Fibroblast of skin of abdomen (primary cell): ENCODE results near the gene CLC. TPM values are rescaled to one million over a fixed set of nuclear protein-coding genes. Genes with fewer than 3 reads are reported as not detected.
"Not testable (repeated sequence)": the region's sequence is repeated elsewhere in the genome, so short reads cannot be mapped to it uniquely, and the experiment has no call there.

Experiments
- DNase-seq: peaks from one replicate; pipeline ENCODE4 v3.0.0-alpha.2; 2013
- polyA plus RNA-seq, 2 experiments: library from polyadenylated mRNA; unstranded; fragments of 120-200 nt; gene quantifications; one replicate each; pipeline ENCODE4 v1.2.1, GENCODE V29; 2013; ENCODE audit not compliant: insufficient read length in 2 of 2

The CLC gene
- polyA plus RNA-seq (2013, experiment 1 of 2; ENCODE audit: insufficient read length) = not detected
- polyA plus RNA-seq (2013, experiment 2 of 2; ENCODE audit: insufficient read length) = not detected

DNA sequence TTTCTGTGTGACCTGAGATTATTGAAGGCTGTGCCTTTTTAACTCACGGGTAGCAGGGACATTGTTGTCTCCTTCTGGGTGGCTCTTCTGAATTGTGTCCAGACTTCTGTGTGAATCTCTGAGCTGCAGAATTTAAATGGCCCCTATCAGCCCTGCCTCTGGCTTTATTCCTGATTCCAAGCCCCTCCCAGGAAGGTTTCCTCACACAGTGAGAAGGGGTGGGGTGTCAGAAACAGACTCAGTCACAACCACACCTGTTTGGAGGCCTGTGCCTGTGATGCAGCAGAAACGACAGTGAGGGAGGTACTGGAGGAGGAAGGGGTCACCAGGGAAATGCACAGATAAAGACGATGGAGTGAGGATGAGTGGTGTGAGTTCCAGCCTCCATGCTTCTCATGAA is at the start of gene CLC:
CLC (minus strand) TSS at position 139 of the 400 bp plus-strand sequence; CDS start at position 62, 77 bp downstream.
- DNase-seq = no peak

DNA sequence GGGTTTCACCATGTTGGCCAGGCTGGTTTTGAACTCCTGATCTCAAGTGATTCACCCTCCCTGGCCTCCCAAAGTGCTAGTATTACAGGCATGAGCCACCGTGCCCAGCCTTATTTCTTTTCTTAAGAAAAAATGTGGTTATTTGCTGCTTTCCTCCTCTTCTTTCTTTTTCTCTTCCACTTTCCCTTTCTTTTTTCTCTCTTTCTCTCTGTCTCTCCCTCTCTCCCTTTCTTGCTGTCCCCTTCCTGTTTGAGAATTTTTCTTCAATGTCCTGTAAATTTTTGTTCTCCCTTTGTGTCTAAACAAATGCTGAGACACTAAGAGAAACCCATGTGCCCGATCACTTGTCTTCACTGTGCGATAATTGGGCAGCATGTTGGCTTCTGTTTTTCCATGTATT is 43.1 kb upstream of the CLC start:
- no peak for DNase-seq

DNA sequence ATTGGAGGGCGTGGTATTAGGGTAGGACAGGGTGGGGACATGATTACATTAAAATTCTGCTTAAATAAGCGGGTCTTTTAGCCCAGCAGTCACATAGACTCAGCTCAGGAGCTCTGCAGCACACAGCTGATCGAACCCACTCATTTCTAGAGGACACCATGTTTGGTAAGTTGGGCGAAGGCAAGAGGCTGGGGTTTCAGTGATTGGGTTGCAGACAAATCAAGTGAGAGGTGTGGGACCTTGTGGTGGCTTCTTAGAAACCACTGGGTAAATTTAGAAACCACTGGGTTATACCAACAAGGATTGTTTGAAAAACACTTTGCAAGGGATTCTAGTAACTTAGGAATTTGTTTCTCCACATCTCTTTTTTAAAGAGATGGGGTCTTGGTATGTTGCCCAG is 40.9 kb upstream of the CLC start, which contains the start of gene LEUTX:
LEUTX (plus strand) TSS at position 92 of the 400 bp plus-strand sequence; CDS start at position 159, 67 bp downstream.
- no peak for DNase-seq

DNA sequence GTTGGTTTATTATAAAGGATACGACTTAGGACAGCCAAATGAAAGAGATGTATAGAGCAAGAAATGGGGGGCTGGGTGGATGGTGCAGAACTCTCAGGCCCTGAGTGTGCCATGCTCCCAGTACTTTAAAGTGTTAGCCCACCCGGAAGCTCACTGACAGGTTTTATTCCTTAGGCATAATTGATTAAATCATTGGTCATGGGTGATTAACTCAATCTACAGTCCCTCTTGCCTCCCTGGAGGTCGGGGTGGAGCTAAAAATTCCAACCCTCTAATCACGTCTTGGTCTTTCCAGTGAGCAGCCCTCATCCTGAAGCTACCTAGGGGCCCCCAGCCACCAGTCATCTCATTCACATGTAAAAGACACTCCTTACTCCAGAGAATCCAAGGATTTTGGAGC is 31.0 kb upstream of the CLC start:
- no peak for DNase-seq

- no peak for DNase-seq
These were observed 30.5 kb upstream of the CLC start for GRCh38 chr19:39768334-39768733.

- DNase-seq = peak; percentile 26
These were observed 27.6 kb upstream of the CLC start for GRCh38 chr19:39765091-39766076.

DNA sequence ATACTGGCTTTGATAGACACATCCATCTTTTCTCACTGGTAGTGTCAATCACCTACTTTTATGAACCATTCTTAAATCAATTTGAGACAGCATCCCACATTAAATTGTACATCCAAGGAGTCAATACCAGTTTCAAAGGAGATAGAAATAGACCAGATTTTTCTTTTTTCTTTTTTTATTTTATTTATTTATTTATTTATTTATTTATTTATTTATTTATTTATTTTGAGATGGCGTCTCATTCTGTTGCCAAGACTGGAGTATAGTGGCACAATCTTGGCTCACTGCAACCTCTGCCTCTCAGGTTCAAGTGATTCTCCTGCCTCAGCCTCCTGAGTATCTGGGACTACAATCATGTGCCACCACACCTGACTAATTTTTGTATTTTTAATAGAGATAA is 24.0 kb upstream of the CLC start:
- not testable (repeated sequence) for DNase-seq

DNA sequence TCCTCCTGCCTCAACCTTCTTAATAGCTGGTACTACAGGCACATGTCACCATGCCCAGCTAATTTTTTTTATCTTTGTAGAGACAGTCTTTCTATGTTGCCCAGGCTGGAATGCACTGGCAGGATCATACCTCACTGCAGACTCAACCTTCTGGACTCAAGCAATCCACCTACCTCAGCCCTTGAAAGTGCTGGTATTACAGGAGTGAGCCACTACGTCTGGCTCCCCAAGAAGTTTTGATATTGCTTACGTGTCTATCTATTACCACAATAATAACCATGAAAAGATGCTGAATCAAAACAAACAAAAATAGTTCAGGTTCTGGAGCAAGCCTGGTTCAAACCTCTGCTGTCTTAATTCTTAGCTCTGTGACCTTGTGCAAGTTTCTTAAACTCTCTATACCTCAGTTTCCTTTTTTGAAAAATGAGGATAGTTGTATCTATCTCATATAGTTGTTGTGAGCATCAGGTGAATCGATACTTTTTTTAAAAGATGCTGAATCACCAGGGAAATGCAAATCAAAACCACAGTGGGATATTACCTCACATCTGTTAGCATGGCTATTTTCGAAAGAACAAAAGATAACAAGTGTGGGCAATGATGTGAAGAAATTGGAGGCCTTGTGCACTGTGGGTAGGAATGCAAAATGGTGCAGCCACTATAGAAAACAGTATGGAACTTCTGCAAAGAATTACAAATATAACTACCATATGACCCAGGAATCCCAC is 21.8 kb upstream of the CLC start:
- no peak for DNase-seq

GRCh38 chr19:39754971-39755370 is 17.1 kb upstream of the CLC start:
- no peak for DNase-seq

GRCh38 chr19:39754544-39754943 is 16.7 kb upstream of the CLC start:
- DNase-seq = no peak

GRCh38 chr19:39752795-39753194 is 15.0 kb upstream of the CLC start:
- no peak for DNase-seq

DNA sequence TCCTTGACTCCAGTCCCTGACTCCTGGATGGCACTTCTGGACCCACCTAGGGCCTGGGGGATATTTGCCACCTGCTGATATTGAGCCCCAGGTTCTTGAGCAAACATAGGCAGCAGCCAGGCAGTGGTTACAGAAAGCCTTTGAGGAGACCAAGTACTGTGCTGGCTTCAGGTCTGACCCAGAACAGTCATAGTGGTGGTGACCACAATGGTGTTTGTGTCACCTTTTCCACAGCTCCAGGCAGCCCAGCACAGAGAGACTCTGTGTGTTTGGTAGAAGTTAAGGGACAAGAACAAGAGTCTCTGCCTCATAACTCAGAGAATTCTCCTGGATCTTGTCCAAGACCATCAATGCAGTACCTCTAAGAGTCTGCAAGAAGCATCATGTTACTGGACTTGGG is 14.6 kb upstream of the CLC start:
- no peak for DNase-seq

DNA sequence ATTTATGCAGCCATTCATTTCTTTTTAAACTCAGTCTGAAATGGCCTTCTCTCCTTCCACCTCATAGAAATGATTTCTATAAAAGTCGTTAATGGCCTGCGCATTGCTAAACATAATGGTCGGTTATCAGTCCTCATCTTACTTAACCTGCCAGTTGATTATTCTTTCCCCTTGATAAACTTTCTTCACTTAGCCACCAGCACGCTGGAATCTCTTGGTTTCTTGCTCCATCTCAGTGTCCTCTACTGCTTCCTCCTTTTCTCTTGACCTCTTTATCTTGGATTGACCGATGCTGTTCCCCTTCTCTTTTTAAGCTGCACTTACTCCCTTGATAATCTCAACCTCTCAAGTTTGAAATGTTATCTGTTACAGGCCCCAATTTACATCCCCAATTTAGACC is 12.2 kb upstream of the CLC start:
- no peak for DNase-seq

GRCh38 chr19:39746836-39747529 is 9.2 kb upstream of the CLC start:
- DNase-seq = no peak

DNA sequence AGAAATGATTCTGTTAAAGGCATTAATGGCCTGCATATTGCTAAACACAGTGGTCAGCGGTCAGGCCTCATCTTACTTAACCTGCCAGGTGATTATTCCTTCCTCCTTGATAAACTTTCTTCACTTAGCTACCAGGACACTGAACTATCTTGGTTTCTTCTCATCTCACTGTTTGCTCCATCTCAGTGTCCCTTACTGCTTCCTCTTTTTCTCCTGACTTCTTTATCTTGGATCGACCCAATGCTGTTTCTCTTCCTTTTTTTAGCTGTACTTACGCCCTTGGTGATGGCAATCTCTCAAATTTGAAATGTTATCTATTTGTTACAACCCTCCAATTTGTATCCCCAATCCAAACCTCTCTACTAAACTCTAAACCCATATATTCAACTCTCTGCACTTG is 7.8 kb upstream of the CLC start:
- no peak for DNase-seq

- no peak for DNase-seq
These were observed 2.6 kb upstream of the CLC start for GRCh38 chr19:39740395-39740794.

DNA sequence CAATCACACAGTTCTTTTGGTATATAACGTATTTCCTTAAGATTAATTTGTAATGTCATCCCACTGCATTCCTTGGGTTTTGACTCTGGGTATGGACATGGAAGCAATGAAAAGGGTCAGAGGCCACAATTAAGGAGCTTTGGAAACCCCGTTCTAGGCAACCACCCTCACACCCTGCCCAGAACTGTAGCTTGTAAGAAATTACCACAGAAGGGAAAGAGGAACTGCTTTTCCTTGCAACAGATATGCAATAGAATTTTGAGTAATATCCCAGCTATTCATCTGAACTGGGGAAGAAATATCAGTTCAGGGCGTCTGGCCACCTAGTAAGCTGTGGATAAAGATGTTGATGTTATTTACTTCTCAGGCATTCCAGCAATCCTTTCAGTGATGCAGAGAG is 985 bp upstream of the CLC start:
- DNase-seq = no peak

DNA sequence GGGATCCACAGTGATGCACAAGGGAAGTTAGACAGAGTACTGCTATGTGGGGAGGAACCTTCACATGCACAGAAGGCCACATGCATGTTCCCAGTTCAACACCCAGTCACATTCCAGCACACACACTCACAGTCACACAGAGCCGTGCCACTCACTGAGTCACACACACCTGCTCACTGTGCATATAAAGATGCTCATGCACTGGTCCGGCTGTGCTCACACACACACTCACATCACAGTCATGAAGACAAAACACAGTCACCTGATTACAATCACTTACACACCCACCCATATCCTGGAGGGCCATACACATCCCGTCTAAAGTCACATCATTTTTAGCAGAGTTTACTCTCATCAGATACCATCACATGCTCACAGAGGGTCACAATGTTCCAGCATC is 478 bp downstream of the CLC start:
- DNase-seq = no peak

GRCh38 chr19:39736088-39736487 is 1.7 kb downstream of the CLC start:
- DNase-seq = no peak

DNA sequence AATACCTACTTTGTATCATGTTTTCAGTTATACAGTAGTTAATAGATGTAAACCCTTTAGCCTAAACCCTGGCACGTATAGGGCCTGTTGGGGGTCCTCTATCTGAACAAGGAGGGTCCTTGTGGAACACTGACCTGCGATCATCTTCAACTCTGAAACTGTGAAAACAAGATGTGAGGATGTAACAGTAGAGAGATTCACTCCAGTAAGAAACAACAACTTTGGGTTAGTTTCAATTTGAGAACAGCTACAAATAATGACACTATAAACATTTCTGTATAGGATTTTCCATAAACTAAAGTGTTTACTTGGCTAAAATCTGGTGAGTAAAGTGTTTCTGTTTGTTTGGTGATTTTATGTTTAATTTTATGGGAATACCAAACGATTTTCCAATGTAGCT is 2.1 kb downstream of the CLC start:
- no peak for DNase-seq

GRCh38 chr19:39733841-39734240 is 4.0 kb downstream of the CLC start:
- DNase-seq = no peak

DNA sequence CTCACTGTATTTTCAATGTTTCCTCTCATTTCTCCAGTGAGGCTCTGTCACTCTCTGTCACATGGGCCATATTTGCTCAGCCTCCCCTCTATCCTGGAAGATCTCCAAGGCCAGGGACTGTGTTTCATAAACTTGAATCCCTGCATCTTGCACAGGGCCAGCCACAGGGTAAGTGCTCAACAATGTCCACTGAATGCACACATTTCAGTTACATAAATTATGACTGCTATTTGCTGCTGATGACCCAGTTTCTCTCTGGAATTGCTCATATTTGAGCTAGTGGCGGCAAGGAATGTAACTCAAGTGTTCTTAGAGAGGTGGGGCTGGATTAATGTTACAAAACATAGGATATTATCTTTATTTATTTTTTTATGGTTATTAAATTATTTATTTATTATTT is 6.1 kb downstream of the CLC start:
- no peak for DNase-seq

GRCh38 chr19:39729594-39729993 is 8.2 kb downstream of the CLC start:
- no peak for DNase-seq
